EL (cell line): ENCODE data around the gene MLST8.

Source experiments
- DNase-seq: peaks from one replicate; pipeline ENCODE4 v3.0.0-alpha.2; 2016

Gene MLST8

GRCh38 chr16:2210386-2211365, 5.4 kb downstream of the MLST8 start, which contains the start of gene BRICD5:
Gene BRICD5, minus strand, starts transcription at chr16:2210863. Its CDS starts 30 bp downstream, at chr16:2210833.
- DNase-seq, result no peak

- no peak for DNase-seq
Observed at GRCh38 chr16:2211923-2212347, 6.7 kb downstream of the MLST8 start.

GRCh38 chr16:2212362-2213324, 7.4 kb downstream of the MLST8 start:
- no peak for DNase-seq

GRCh38 chr16:2213817-2214718, 8.8 kb downstream of the MLST8 start:
- DNase-seq, result peak; percentile 31

- no peak for DNase-seq
Observed at GRCh38 chr16:2214719-2214968, 9.4 kb downstream of the MLST8 start, which contains the start of gene PGP. Gene PGP, minus strand, starts transcription at chr16:2214840. Its CDS starts 63 bp downstream, at chr16:2214777.

- DNase-seq, result no peak
Observed at GRCh38 chr16:2216330-2216729, 11.1 kb downstream of the MLST8 start.

GRCh38 chr16:2223221-2223941, 18.1 kb downstream of the MLST8 start, which contains the start of gene E4F1:
Gene E4F1, plus strand, starts transcription at chr16:2223591. Its CDS starts 23 bp downstream, at chr16:2223614.
- peak; percentile 99 for DNase-seq

- peak; percentile 52 for DNase-seq
Observed at GRCh38 chr16:2223942-2224486, 18.8 kb downstream of the MLST8 start.

GRCh38 chr16:2226245-2226793, 21.1 kb downstream of the MLST8 start:
- peak; percentile 52 for DNase-seq

GRCh38 chr16:2226918-2227317, 21.7 kb downstream of the MLST8 start:
- DNase-seq, result no peak

- DNase-seq, result no peak
Observed at GRCh38 chr16:2228161-2228824, 23.0 kb downstream of the MLST8 start.

- no peak for DNase-seq
Observed at GRCh38 chr16:2229091-2229490, 23.8 kb downstream of the MLST8 start.

GRCh38 chr16:2229632-2230250, 24.5 kb downstream of the MLST8 start:
- DNase-seq, result no peak

GRCh38 chr16:2230376-2230775, 25.1 kb downstream of the MLST8 start:
- no peak for DNase-seq

- DNase-seq, result no peak
Observed at GRCh38 chr16:2231016-2231931, 26.0 kb downstream of the MLST8 start.

- no peak for DNase-seq
Observed at GRCh38 chr16:2232094-2232990, 27.1 kb downstream of the MLST8 start.

- no peak for DNase-seq
Observed at GRCh38 chr16:2233046-2233775, 28.0 kb downstream of the MLST8 start.
